ENCODE measurements around the gene MAN1A1. TPM values are rescaled to one million over a fixed set of nuclear protein-coding genes. Genes with fewer than 3 reads are reported as not detected.

MAN1A1 gene
- total RNA-seq, 4 donors from 2014 or later: 17.8 to 34.7 (median 29.9) TPM

- H3K4me1 ChIP-seq: peaks cover 30% of the 10 kb centered on the region
- no peak overlapping the region for H3K4me3 ChIP-seq
- H3K9me3 ChIP-seq: no peaks in the 10 kb centered on the region
Observed at GRCh38 chr6:119306396-119306968, 43.1 kb downstream of the MAN1A1 start.

GRCh38 chr6:119303164-119303887 is 46.2 kb downstream of the MAN1A1 start:
- Histone ChIP-seq H3K36me3 (peaks cover 20% of the 10 kb centered on the region), H3K27me3 (no peaks in the 10 kb centered on the region), H3K27ac (no peak overlapping the region), H3K4me3 (no peak overlapping the region), H3K4me1 (peaks cover 13% of the 10 kb centered on the region), H3K9me3 (no peaks in the 10 kb centered on the region)
- 92% methylated on average over 3 of the region's 3 CpGs for WGBS
- DNase-seq (ENCODE audit: low spot score in 2 of 2): no peak
- TF ChIP-seq EP300 (IDR thresholded peaks at IDR 0.05) (no peak), POLR2A (IDR thresholded peaks at IDR 0.05) (no peak), POLR2AphosphoS5 (IDR thresholded peaks at IDR 0.05) (no peak), CTCF (IDR thresholded peaks at IDR 0.05) (no peak)

More at GRCh38 chr6:119306396-119306968, 43.1 kb downstream of the MAN1A1 start:
- no peak for DNase-seq (ENCODE audit: low spot score in 2 of 2)
- Histone ChIP-seq H3K27ac (no peak overlapping the region), H3K36me3 (peaks cover 18% of the 10 kb centered on the region), H3K27me3 (no peaks in the 10 kb centered on the region)
- WGBS: 58% methylated on average over 4 of the region's 4 CpGs
- TF ChIP-seq POLR2A (IDR thresholded peaks at IDR 0.05): no peak
- no peak for TF ChIP-seq EP300 (IDR thresholded peaks at IDR 0.05)
- no peak for TF ChIP-seq POLR2AphosphoS5 (IDR thresholded peaks at IDR 0.05)
- no peak for TF ChIP-seq CTCF (IDR thresholded peaks at IDR 0.05)

GRCh38 chr6:119301429-119301828 is 48.1 kb downstream of the MAN1A1 start:
- H3K36me3 ChIP-seq: peaks cover 20% of the 10 kb centered on the region
- TF ChIP-seq EP300 (IDR thresholded peaks at IDR 0.05) (no peak), POLR2A (IDR thresholded peaks at IDR 0.05) (no peak), POLR2AphosphoS5 (IDR thresholded peaks at IDR 0.05) (no peak), CTCF (IDR thresholded peaks at IDR 0.05) (no peak)
- 98% methylated on average over 1 of the region's 1 CpG for WGBS
- no peaks in the 10 kb centered on the region for H3K9me3 ChIP-seq
- no peak overlapping the region for H3K4me3 ChIP-seq
- H3K4me1 ChIP-seq: peaks cover 5% of the 10 kb centered on the region
- no peak overlapping the region for H3K27ac ChIP-seq
- no peak for DNase-seq (ENCODE audit: low spot score in 2 of 2)
- H3K27me3 ChIP-seq: no peaks in the 10 kb centered on the region

GRCh38 chr6:119299694-119300093 is 49.9 kb downstream of the MAN1A1 start:
- H3K27me3 ChIP-seq: no peaks in the 10 kb centered on the region
- no peak for DNase-seq (ENCODE audit: low spot score in 2 of 2)
- no peak overlapping the region for H3K4me3 ChIP-seq
- H3K27ac ChIP-seq: no peak overlapping the region
- TF ChIP-seq POLR2AphosphoS5 (IDR thresholded peaks at IDR 0.05) (no peak), POLR2A (IDR thresholded peaks at IDR 0.05) (no peak), CTCF (IDR thresholded peaks at IDR 0.05) (no peak)
- WGBS: 93% methylated on average over 2 of the region's 2 CpGs
- no peaks in the 10 kb centered on the region for H3K9me3 ChIP-seq
- peaks cover 4% of the 10 kb centered on the region for H3K4me1 ChIP-seq
- H3K36me3 ChIP-seq: peaks cover 9% of the 10 kb centered on the region

- DNase-seq (ENCODE audit: low spot score in 2 of 2): no peak
- peaks cover 4% of the 10 kb centered on the region for H3K4me1 ChIP-seq
- H3K9me3 ChIP-seq: no peaks in the 10 kb centered on the region
- no peak overlapping the region for H3K4me3 ChIP-seq
- no peak overlapping the region for H3K27ac ChIP-seq
- no peaks in the 10 kb centered on the region for H3K27me3 ChIP-seq
- H3K36me3 ChIP-seq: peaks cover 5% of the 10 kb centered on the region
- TF ChIP-seq EP300 (IDR thresholded peaks at IDR 0.05): no peak
- no peak for TF ChIP-seq POLR2AphosphoS5 (IDR thresholded peaks at IDR 0.05)
- TF ChIP-seq CTCF (IDR thresholded peaks at IDR 0.05): no peak
- TF ChIP-seq POLR2A (IDR thresholded peaks at IDR 0.05): no peak
Observed at GRCh38 chr6:119297049-119297448, 52.5 kb downstream of the MAN1A1 start.

Data from suprapubic skin (tissue), 4 donors.